ENCODE results near the gene SLC5A1. TPM values are rescaled to one million over a fixed set of nuclear protein-coding genes. Genes with fewer than 3 reads are reported as not detected.

The SLC5A1 gene
- total and polyA plus RNA-seq, 2 donors (not counting 1 experiment from before 2014, with no cell fraction given), result not detected

DNA sequence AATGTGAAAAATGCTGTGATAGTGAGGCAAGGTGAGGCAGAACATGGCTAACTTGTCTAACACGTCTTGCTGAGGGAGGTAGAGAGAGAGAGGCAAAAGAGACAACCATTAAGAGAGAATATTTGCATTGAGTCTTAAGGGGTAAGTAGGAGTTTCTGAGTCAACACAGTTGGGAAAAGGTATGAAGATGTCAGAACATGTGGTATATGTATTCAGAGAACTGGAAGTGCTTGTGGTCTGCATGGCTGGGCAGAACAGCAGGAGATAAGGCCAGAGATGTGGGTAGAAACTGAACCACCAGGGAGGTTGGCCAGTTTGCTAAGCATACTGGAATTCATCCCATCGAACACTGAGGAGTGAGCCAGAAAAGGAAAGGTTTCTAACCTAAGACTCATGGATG is 25.0 kb upstream of the SLC5A1 start:
- Histone ChIP-seq H3K4me3 (ENCODE audit: control extremely low read depth in 1 of 5, extremely low read depth in 1 of 5, insufficient read depth in 1 of 5, low read depth in 2 of 5, low read length in 4 of 5) (no peak overlapping the region), H3K27me3 (replicated peaks in 1 of 4; ENCODE audit: control extremely low read depth in 1 of 4, control insufficient read depth in 3 of 4, insufficient read depth in 4 of 4, low read length in 3 of 4) (peaks cover 0 to 5% (median 0%) of the 10 kb centered on the region in 4 experiments), H3K9ac (ENCODE audit: low read length) (no peak overlapping the region), H3K4me1 (ENCODE audit: control insufficient read depth in 2 of 2, insufficient read depth in 2 of 2, low read length in 2 of 2) (no peaks in the 10 kb centered on the region), H2AFZ (ENCODE audit: insufficient read depth, low read depth, low read length, poor library complexity, severe bottlenecking) (no peak overlapping the region), H4K20me1 (ENCODE audit: control insufficient read depth, insufficient read depth, low read length, poor library complexity, severe bottlenecking) (no peaks in the 10 kb centered on the region), H3K79me2 (ENCODE audit: control insufficient read depth, insufficient read depth, low read length) (no peaks in the 10 kb centered on the region), H3K27ac (ENCODE audit: low read length in 2 of 2) (no peak overlapping the region), H3K4me2 (replicated peaks; ENCODE audit: low read depth, low read length, poor library complexity, severe bottlenecking) (no peak overlapping the region), H3K9me3 (ENCODE audit: control extremely low read depth in 1 of 3, control insufficient read depth in 2 of 3, insufficient read depth in 1 of 3, low read length in 2 of 3) (peaks cover 0 to 26% (median 11%) of the 10 kb centered on the region in 3 donors), H3K36me3 (replicated peaks in 1 of 2; ENCODE audit: control extremely low read depth in 1 of 2, control insufficient read depth in 1 of 2, extremely low read depth in 1 of 2, insufficient read depth in 2 of 2, low read length in 1 of 2) (no peaks in the 10 kb centered on the region)
- intact Hi-C loops (cut with micrococcal nuclease), result no loop called here
- Mint-ChIP-seq H3K4me3 (no peak overlapping the region), H3K27me3 (peaks cover 27% of the 10 kb centered on the region), H3K9me3 (ENCODE audit: insufficient read depth) (peaks cover 5% of the 10 kb centered on the region), H3K27ac (no peak overlapping the region), H3K4me1 (no peaks in the 10 kb centered on the region)
- ChIA-PET CTCF (no interaction called here), POLR2A (no interaction called here)
- TF ChIP-seq EZH2 (IDR thresholded peaks at IDR 0.05; ENCODE audit: borderline replicate concordance, insufficient read depth, low read depth, low read length, poor library complexity, severe bottlenecking), result no peak
- TF ChIP-seq, protein P1, sequence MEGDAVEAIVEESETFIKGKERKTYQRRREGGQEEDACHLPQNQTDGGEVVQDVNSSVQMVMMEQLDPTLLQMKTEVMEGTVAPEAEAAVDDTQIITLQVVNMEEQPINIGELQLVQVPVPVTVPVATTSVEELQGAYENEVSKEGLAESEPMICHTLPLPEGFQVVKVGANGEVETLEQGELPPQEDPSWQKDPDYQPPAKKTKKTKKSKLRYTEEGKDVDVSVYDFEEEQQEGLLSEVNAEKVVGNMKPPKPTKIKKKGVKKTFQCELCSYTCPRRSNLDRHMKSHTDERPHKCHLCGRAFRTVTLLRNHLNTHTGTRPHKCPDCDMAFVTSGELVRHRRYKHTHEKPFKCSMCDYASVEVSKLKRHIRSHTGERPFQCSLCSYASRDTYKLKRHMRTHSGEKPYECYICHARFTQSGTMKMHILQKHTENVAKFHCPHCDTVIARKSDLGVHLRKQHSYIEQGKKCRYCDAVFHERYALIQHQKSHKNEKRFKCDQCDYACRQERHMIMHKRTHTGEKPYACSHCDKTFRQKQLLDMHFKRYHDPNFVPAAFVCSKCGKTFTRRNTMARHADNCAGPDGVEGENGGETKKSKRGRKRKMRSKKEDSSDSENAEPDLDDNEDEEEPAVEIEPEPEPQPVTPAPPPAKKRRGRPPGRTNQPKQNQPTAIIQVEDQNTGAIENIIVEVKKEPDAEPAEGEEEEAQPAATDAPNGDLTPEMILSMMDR (IDR thresholded peaks at IDR 0.05), result no peak
- DNase-seq (no peak), ATAC-seq (ENCODE audit: low read depth) (no peak)
- WGBS (ENCODE audit: insufficient coverage), result 100% methylated on average over 1 of the region's 2 CpGs

DNA sequence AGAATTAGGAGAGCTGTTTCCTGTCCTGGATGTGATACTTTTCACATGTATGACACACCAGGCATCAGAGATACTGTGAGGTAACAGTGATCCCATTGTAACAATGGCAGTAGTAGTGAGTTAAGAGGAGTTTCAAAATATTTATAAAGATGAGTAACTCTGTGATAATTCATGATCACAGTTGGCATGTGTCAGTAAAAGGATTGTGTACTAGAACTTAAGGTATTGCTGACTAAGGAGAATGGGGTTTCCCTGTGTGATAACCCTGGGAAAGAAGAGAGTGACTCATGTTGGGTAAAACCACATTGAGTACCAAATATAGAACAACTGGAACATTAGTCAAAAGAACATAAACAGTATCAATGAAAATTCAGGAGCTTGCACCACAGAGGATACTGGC is 22.9 kb upstream of the SLC5A1 start:
- POLR2A ChIA-PET, result no interaction called here

More for the DNA sequence above, 22.9 kb upstream of the SLC5A1 start:
- Histone ChIP-seq H3K4me1 (ENCODE audit: control insufficient read depth in 2 of 2, insufficient read depth in 2 of 2, low read length in 2 of 2) (no peaks in the 10 kb centered on the region), H2AFZ (ENCODE audit: insufficient read depth, low read depth, low read length, poor library complexity, severe bottlenecking) (no peak overlapping the region), H3K4me2 (replicated peaks; ENCODE audit: low read depth, low read length, poor library complexity, severe bottlenecking) (no peak overlapping the region), H3K36me3 (replicated peaks in 1 of 2; ENCODE audit: control extremely low read depth in 1 of 2, control insufficient read depth in 1 of 2, extremely low read depth in 1 of 2, insufficient read depth in 2 of 2, low read length in 1 of 2) (no peaks in the 10 kb centered on the region), H3K27me3 (replicated peaks in 1 of 4; ENCODE audit: control extremely low read depth in 1 of 4, control insufficient read depth in 3 of 4, insufficient read depth in 4 of 4, low read length in 3 of 4) (peaks cover 0 to 5% (median 0%) of the 10 kb centered on the region in 4 experiments), H3K4me3 (ENCODE audit: control extremely low read depth in 1 of 5, extremely low read depth in 1 of 5, insufficient read depth in 1 of 5, low read depth in 2 of 5, low read length in 4 of 5) (no peak overlapping the region), H4K20me1 (ENCODE audit: control insufficient read depth, insufficient read depth, low read length, poor library complexity, severe bottlenecking) (no peaks in the 10 kb centered on the region), H3K9ac (ENCODE audit: low read length) (no peak overlapping the region), H3K79me2 (ENCODE audit: control insufficient read depth, insufficient read depth, low read length) (no peaks in the 10 kb centered on the region), H3K27ac (ENCODE audit: low read length in 2 of 2) (no peak overlapping the region), H3K9me3 (ENCODE audit: control extremely low read depth in 1 of 3, control insufficient read depth in 2 of 3, insufficient read depth in 1 of 3, low read length in 2 of 3) (peaks cover 0 to 9% (median 0%) of the 10 kb centered on the region in 3 donors)
- no peak for DNase-seq
- intact Hi-C loops (cut with micrococcal nuclease), result no loop called here
- no peak for ATAC-seq (ENCODE audit: low read depth)
- H3K27ac Mint-ChIP-seq, result no peak overlapping the region
- peaks cover 27% of the 10 kb centered on the region for H3K27me3 Mint-ChIP-seq
- no peaks in the 10 kb centered on the region for H3K4me1 Mint-ChIP-seq
- no peaks in the 10 kb centered on the region for H3K9me3 Mint-ChIP-seq (ENCODE audit: insufficient read depth)
- no peak for TF ChIP-seq EZH2 (IDR thresholded peaks at IDR 0.05; ENCODE audit: borderline replicate concordance, insufficient read depth, low read depth, low read length, poor library complexity, severe bottlenecking)
- TF ChIP-seq, protein P1 (IDR thresholded peaks at IDR 0.05), result no peak
- CTCF ChIA-PET, result no interaction called here
- H3K4me3 Mint-ChIP-seq, result no peak overlapping the region
